Measurements from ENCODE around the gene VOPP1. TPM values are rescaled to one million over a fixed set of nuclear protein-coding genes. Genes with fewer than 3 reads are reported as not detected.

VOPP1 gene
- total and polyA plus RNA-seq, 11 donors, result 9.9 to 58.0 (median 22.9) TPM

- DNase-seq (no peak), ATAC-seq (no peak)
- peaks cover 6 to 41% (median 31%) of the 10 kb centered on the region in 12 donors for H3K4me1 ChIP-seq
- no peaks in the 10 kb centered on the region for H3K9me3 ChIP-seq
- H3K27me3 ChIP-seq, result no peaks in the 10 kb centered on the region
- TF ChIP-seq, protein P1, sequence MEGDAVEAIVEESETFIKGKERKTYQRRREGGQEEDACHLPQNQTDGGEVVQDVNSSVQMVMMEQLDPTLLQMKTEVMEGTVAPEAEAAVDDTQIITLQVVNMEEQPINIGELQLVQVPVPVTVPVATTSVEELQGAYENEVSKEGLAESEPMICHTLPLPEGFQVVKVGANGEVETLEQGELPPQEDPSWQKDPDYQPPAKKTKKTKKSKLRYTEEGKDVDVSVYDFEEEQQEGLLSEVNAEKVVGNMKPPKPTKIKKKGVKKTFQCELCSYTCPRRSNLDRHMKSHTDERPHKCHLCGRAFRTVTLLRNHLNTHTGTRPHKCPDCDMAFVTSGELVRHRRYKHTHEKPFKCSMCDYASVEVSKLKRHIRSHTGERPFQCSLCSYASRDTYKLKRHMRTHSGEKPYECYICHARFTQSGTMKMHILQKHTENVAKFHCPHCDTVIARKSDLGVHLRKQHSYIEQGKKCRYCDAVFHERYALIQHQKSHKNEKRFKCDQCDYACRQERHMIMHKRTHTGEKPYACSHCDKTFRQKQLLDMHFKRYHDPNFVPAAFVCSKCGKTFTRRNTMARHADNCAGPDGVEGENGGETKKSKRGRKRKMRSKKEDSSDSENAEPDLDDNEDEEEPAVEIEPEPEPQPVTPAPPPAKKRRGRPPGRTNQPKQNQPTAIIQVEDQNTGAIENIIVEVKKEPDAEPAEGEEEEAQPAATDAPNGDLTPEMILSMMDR (IDR thresholded peaks at IDR 0.05), result no peak
- H3K36me3 ChIP-seq, result no peaks in the 10 kb centered on the region
- H3K27ac ChIP-seq, result no peak overlapping the region
- WGBS, 4 donors, result 79 to 84% (median 81%) methylated on average over 9 of the region's 9 CpGs
- intact Hi-C loops (cut with DNase I), result loop anchor here in 3 of 10 donors (2.0 to 10.0 kb wide), 3 partner anchors 24 to 390 kb away; partner anchors contain the start of gene NIPSNAP2 (in 2 of the 3)
- H3K4me3 ChIP-seq, result no peak overlapping the region
Observed at GRCh38 chr7:55575098-55575497, 2.8 kb upstream of the VOPP1 start.

- DNase-seq (no peak), ATAC-seq (peak in 3 of 4 donors; percentile 10 to 43 (median 19))
- TF ChIP-seq, protein P1 (IDR thresholded peaks at IDR 0.05), result no peak
- TF ChIP-seq POLR2A (IDR thresholded peaks at IDR 0.05), result no peak
- H3K4me3 ChIP-seq, result peak overlapping the region in 2 of 12 donors; percentile 14 to 16
- H3K4me1 ChIP-seq, result peaks cover 6 to 50% (median 39%) of the 10 kb centered on the region in 12 donors
- no peaks in the 10 kb centered on the region for H3K36me3 ChIP-seq
- 6 to 25% (median 9%) methylated on average over 3 of the region's 3 CpGs for WGBS, 4 donors
- H3K9me3 ChIP-seq, result no peaks in the 10 kb centered on the region
- H3K27ac ChIP-seq, result peak overlapping the region in 8 of 12 donors; percentile 3 to 93 (median 58)
- intact Hi-C loops (cut with DNase I), result loop anchor here in 3 of 10 donors (2.0 to 10.0 kb wide), 4 partner anchors 23 to 391 kb away; partner anchors contain the start of genes NIPSNAP2 (in 2 of the 3) and LANCL2 (in 1 of the 3)
- no peaks in the 10 kb centered on the region for H3K27me3 ChIP-seq
Observed at GRCh38 chr7:55574051-55574717, 1.9 kb upstream of the VOPP1 start.

DNA sequence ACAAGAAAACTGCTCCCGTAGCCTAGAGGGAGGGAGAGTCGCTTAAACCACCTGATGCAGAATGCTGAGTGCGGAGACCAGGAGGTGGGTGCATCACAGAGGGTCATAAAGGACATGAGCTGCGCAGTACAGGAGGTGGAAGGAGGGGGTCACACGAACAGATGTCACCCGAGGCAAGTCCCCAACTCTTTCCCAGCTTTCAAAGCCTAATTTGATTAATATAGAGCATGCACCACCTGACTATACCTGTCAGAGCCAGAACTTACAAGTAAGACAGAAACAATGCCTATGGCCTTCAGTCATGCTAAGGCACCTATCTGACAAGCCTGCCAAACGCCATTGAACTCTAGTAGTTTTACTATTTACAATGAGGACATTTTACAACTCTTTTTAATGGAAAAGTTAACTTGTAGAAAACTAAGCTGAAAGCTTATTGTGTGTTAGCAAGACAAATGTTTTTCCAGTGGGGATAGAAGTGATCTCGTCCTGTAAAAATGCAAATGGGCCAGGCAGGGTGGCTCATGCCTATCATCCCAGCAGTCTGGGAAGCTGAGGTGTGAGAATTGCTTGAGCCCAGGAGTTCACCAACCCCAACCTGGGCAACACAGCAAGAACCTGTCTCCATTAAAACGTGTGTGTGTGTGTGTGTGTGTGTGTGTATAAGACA lies 1.1 kb upstream of the VOPP1 start:
- H3K9me3 ChIP-seq, result no peaks in the 10 kb centered on the region
- H3K4me1 ChIP-seq, result peaks cover 6 to 56% (median 44%) of the 10 kb centered on the region in 12 donors
- TF ChIP-seq, protein P1 (IDR thresholded peaks at IDR 0.05), result no peak
- 46 to 52% (median 48%) methylated on average over 9 of the region's 9 CpGs for WGBS, 4 donors
- ATAC-seq (no peak), DNase-seq (no peak)
- H3K36me3 ChIP-seq, result no peaks in the 10 kb centered on the region
- H3K27ac ChIP-seq, result peak overlapping the region in 11 of 12 donors; percentile 75 to 93 (median 89)
- intact Hi-C loops (cut with DNase I), result loop anchor here in 3 of 10 donors (5.0 to 10.0 kb wide), 3 partner anchors 69 to 391 kb away; partner anchors contain the start of genes NIPSNAP2 (in 2 of the 3) and LANCL2 (in 1 of the 3)
- peak overlapping the region in 11 of 12 donors; percentile 63 to 99 (median 97) for H3K4me3 ChIP-seq
- no peaks in the 10 kb centered on the region for H3K27me3 ChIP-seq
